SU-DHL-6 (cell line): ENCODE results near the gene EEFSEC.

Experiments
- H2AFZ ChIP-seq: fragments of 200-600 bp; sonication (generic); 2 replicates; pipeline ENCODE4 v1.6.1; 2014; ENCODE audit warnings: low read depth, mild to moderate bottlenecking, moderate library complexity, mixed read lengths, antibody characterized with exemption, low read length; ENCODE audit not compliant: severe bottlenecking
- H3F3A ChIP-seq: fragments of 200-600 bp; shearing (Covaris generic); 2 replicates; pipeline ENCODE4 v1.6.0; 2016; ENCODE audit warnings: antibody characterized with exemption, mild to moderate bottlenecking; ENCODE audit not compliant: insufficient read depth
- H3K27ac ChIP-seq: fragments of 200-600 bp; sonication (generic); 2 replicates; pipeline ENCODE4 v1.5.1; 2016; ENCODE audit warnings: low read depth, mild to moderate bottlenecking, low read length, moderate library complexity, mixed read lengths
- H3K27me3 ChIP-seq: fragments of 200-600 bp; sonication (generic), shearing (Covaris generic); 2 replicates; pipeline ENCODE4 v1.6.0; 2014; ENCODE audit warnings: mild to moderate bottlenecking, low read length
- H3K36me3 ChIP-seq: fragments of 200-600 bp; sonication (generic); 2 replicates; pipeline ENCODE4 v1.6.1; 2014; ENCODE audit warnings: mild to moderate bottlenecking, low read length, mixed read lengths
- H3K4me2 ChIP-seq: fragments of 300-600, 200-600 bp; shearing (Covaris generic), sonication (generic); 2 replicates; pipeline ENCODE4 v1.6.0; 2014; ENCODE audit warnings: low read length, low read depth, mild to moderate bottlenecking; ENCODE audit not compliant: poor library complexity, severe bottlenecking
- H3K4me3 ChIP-seq: fragments of 200-600 bp; sonication (generic); 2 replicates; pipeline ENCODE4 v1.5.1; 2014; ENCODE audit warnings: antibody characterized with exemption, low read length, mild to moderate bottlenecking, mixed read lengths; ENCODE audit not compliant: insufficient read depth, poor library complexity, severe bottlenecking
- H3K79me2 ChIP-seq: fragments of 200-600 bp; sonication (generic); 2 replicates; pipeline ENCODE4 v1.6.1; 2014; ENCODE audit warnings: mild to moderate bottlenecking, low read length, moderate library complexity; ENCODE audit not compliant: insufficient read depth
- H3K9ac ChIP-seq: fragments of 200-600 bp; sonication (generic); 2 replicates; pipeline ENCODE4 v1.7.0; 2014; ENCODE audit warnings: mild to moderate bottlenecking, low read length
- H3K9me2 ChIP-seq: fragments of 200-600 bp; sonication (generic); replicated peaks from 2 replicates; pipeline ENCODE4 v1.6.1; 2014; ENCODE audit warnings: low read length; ENCODE audit not compliant: insufficient read depth
- H3K9me3 ChIP-seq: fragments of 200-600 bp; sonication (generic); 2 replicates; pipeline ENCODE4 v1.6.1; 2014; ENCODE audit warnings: low read length, mixed read lengths; ENCODE audit not compliant: insufficient read depth
- H4K20me1 ChIP-seq: fragments of 200-600 bp; sonication (generic); 2 replicates; pipeline ENCODE4 v1.6.1; 2014; ENCODE audit warnings: low read depth, mild to moderate bottlenecking, antibody characterized with exemption, low read length, moderate library complexity, mixed read lengths
- CTCF ChIP-seq: fragments of 200-600 bp; sonication (generic); IDR thresholded peaks from one replicate; pipeline ENCODE4 v1.5.1; 2017; ENCODE audit warnings: antibody characterized with exemption, mild to moderate bottlenecking, low read length, moderate library complexity; ENCODE audit not compliant: insufficient read depth, poor library complexity, severe bottlenecking
- EZH2phosphoT487 ChIP-seq: fragments of 200-600 bp; sonication (generic), shearing (Covaris generic); conservative IDR thresholded peaks from 2 replicates; pipeline ENCODE4 v1.6.1; 2018; ENCODE audit warnings: mild to moderate bottlenecking, antibody characterized with exemption, low read length, moderate library complexity, mixed read lengths

The EEFSEC gene

GRCh38 chr3:128430301-128430700 lies 277.0 kb downstream of the EEFSEC start:
- no peaks in the 10 kb centered on the region for H3K36me3 ChIP-seq
- H3K27me3 ChIP-seq, result no peaks in the 10 kb centered on the region
- no peaks in the 10 kb centered on the region for H3K9me3 ChIP-seq
- H3F3A ChIP-seq, result no peaks in the 10 kb centered on the region
- H4K20me1 ChIP-seq, result no peaks in the 10 kb centered on the region
- H3K9ac ChIP-seq, result no peak overlapping the region
- no peak overlapping the region for H3K4me2 ChIP-seq
- no peak overlapping the region for H3K27ac ChIP-seq
- H3K79me2 ChIP-seq, result no peaks in the 10 kb centered on the region
- no peak overlapping the region for H3K4me3 ChIP-seq
- no peaks in the 10 kb centered on the region for H3K9me2 ChIP-seq
- TF ChIP-seq CTCF, result no peak
- TF ChIP-seq EZH2phosphoT487, result no peak
- no peak overlapping the region for H2AFZ ChIP-seq

GRCh38 chr3:128430731-128431130 lies 277.4 kb downstream of the EEFSEC start:
- no peak overlapping the region for H3K4me2 ChIP-seq
- H3K4me3 ChIP-seq, result no peak overlapping the region
- H3K27me3 ChIP-seq, result no peaks in the 10 kb centered on the region
- no peaks in the 10 kb centered on the region for H3K79me2 ChIP-seq
- no peak overlapping the region for H2AFZ ChIP-seq
- no peaks in the 10 kb centered on the region for H3K9me2 ChIP-seq
- H3K27ac ChIP-seq, result no peak overlapping the region
- H3K36me3 ChIP-seq, result no peaks in the 10 kb centered on the region
- H4K20me1 ChIP-seq, result no peaks in the 10 kb centered on the region
- no peaks in the 10 kb centered on the region for H3K9me3 ChIP-seq
- no peak overlapping the region for H3K9ac ChIP-seq
- TF ChIP-seq EZH2phosphoT487 (no peak), CTCF (no peak)
- no peaks in the 10 kb centered on the region for H3F3A ChIP-seq

GRCh38 chr3:128431803-128432300 lies 278.6 kb downstream of the EEFSEC start:
- no peaks in the 10 kb centered on the region for H3K9me2 ChIP-seq
- no peaks in the 10 kb centered on the region for H3K36me3 ChIP-seq
- H2AFZ ChIP-seq, result no peak overlapping the region
- H3F3A ChIP-seq, result no peaks in the 10 kb centered on the region
- H4K20me1 ChIP-seq, result no peaks in the 10 kb centered on the region
- no peak overlapping the region for H3K27ac ChIP-seq
- H3K4me2 ChIP-seq, result no peak overlapping the region
- no peaks in the 10 kb centered on the region for H3K79me2 ChIP-seq
- H3K9ac ChIP-seq, result no peak overlapping the region
- H3K9me3 ChIP-seq, result no peaks in the 10 kb centered on the region
- no peak overlapping the region for H3K4me3 ChIP-seq
- TF ChIP-seq CTCF, result no peak
- H3K27me3 ChIP-seq, result no peaks in the 10 kb centered on the region
